Measurements from ENCODE around the gene CCDC66.
A peak's percentile ranks its signal among the peaks of the same experiment; 100 is the strongest.

Gene CCDC66

GRCh38 chr3:56633602-56634535 is 76.9 kb downstream of the CCDC66 start:
- Mint-ChIP-seq H3K4me3 (no peak overlapping the region), H3K4me1 (ENCODE audit: low read depth) (peaks cover 18% of the 10 kb centered on the region), H3K9me3 (no peaks in the 10 kb centered on the region), H3K36me3 (ENCODE audit: low read depth) (peaks cover 86% of the 10 kb centered on the region), H3K27ac (peak overlapping the region; percentile 8), H3K27me3 (no peaks in the 10 kb centered on the region)
- DNase-seq = no peak

GRCh38 chr3:56645407-56645806 is 88.4 kb downstream of the CCDC66 start:
- Mint-ChIP-seq H3K9me3 (no peaks in the 10 kb centered on the region), H3K27ac (no peak overlapping the region), H3K27me3 (no peaks in the 10 kb centered on the region), H3K36me3 (ENCODE audit: low read depth) (peaks cover 90% of the 10 kb centered on the region), H3K4me3 (no peak overlapping the region), H3K4me1 (ENCODE audit: low read depth) (peaks cover 33% of the 10 kb centered on the region)
- no peak for DNase-seq

GRCh38 chr3:56654460-56654859 is 97.5 kb downstream of the CCDC66 start:
- H3K27ac Mint-ChIP-seq = peak overlapping the region; percentile 62
- H3K4me3 Mint-ChIP-seq = no peak overlapping the region
- H3K27me3 Mint-ChIP-seq = no peaks in the 10 kb centered on the region
- H3K36me3 Mint-ChIP-seq (ENCODE audit: low read depth) = peaks cover 94% of the 10 kb centered on the region
- H3K9me3 Mint-ChIP-seq = no peaks in the 10 kb centered on the region
- no peak for DNase-seq
- peaks cover 44% of the 10 kb centered on the region for H3K4me1 Mint-ChIP-seq (ENCODE audit: low read depth)

GRCh38 chr3:56655709-56656108 is 98.7 kb downstream of the CCDC66 start:
- Mint-ChIP-seq H3K27ac (peak overlapping the region; percentile 34), H3K27me3 (no peaks in the 10 kb centered on the region), H3K4me3 (no peak overlapping the region), H3K9me3 (no peaks in the 10 kb centered on the region), H3K4me1 (ENCODE audit: low read depth) (peaks cover 38% of the 10 kb centered on the region), H3K36me3 (ENCODE audit: low read depth) (peaks cover 94% of the 10 kb centered on the region)
- DNase-seq = no peak

GRCh38 chr3:56664823-56665222 is 107.8 kb downstream of the CCDC66 start:
- DNase-seq = no peak
- H3K36me3 Mint-ChIP-seq (ENCODE audit: low read depth) = peaks cover 92% of the 10 kb centered on the region
- H3K9me3 Mint-ChIP-seq = no peaks in the 10 kb centered on the region
- H3K4me1 Mint-ChIP-seq (ENCODE audit: low read depth) = peaks cover 32% of the 10 kb centered on the region
- H3K27ac Mint-ChIP-seq = peak overlapping the region; percentile 65
- no peaks in the 10 kb centered on the region for H3K27me3 Mint-ChIP-seq
- H3K4me3 Mint-ChIP-seq = no peak overlapping the region

GRCh38 chr3:56667973-56668579 is 111.1 kb downstream of the CCDC66 start:
- Mint-ChIP-seq H3K4me1 (ENCODE audit: low read depth) (peaks cover 37% of the 10 kb centered on the region), H3K27me3 (no peaks in the 10 kb centered on the region), H3K4me3 (no peak overlapping the region), H3K9me3 (no peaks in the 10 kb centered on the region), H3K27ac (peak overlapping the region; percentile 54), H3K36me3 (ENCODE audit: low read depth) (peaks cover 95% of the 10 kb centered on the region)
- DNase-seq = no peak

All from activated T-cell treated with anti-CD3 and anti-CD28 coated beads, Interleukin-2, amount 50 U/mL, for 24 hours (primary cell).